ENCODE data around the gene RFNG.

DNA sequence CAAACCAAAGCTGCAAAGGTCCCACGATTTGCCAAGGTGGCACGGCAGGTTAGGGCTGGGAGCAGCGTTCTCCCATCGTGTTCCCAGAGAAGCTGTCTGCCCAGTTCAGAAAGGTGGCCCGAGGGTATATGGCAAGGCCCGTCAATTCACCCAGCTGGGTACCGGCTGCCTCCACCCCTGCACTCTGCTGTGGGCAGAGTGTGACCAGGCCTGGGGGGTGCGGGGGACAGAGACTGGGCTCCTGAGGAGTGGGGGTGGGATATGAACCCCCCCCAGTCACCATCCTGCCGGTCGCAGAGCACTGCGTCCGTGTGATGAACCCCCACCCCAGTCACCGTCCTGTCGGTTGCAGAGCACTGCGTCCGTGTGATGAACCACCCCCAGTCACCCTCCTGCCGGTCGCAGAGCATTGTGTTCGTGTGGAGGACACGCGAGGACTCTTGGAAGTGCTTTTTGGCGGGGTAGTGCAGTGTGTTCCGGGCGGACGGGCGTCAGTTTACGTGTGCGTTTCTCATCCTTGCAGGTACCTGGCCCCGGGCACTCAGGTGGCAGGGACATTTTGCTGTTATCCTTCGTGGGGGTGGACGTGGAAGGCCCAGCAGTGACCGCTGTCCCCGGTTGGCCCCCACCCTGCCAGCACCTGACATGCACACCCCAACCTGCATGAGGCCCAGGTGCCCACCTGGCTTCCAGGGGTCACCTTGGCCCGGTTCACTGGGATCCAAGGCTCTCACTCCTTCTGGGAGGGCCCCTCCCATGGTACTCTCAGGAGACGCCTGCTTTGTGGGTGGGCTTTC, 49.1 kb upstream of the RFNG start:
- TF ChIP-seq, protein P1, sequence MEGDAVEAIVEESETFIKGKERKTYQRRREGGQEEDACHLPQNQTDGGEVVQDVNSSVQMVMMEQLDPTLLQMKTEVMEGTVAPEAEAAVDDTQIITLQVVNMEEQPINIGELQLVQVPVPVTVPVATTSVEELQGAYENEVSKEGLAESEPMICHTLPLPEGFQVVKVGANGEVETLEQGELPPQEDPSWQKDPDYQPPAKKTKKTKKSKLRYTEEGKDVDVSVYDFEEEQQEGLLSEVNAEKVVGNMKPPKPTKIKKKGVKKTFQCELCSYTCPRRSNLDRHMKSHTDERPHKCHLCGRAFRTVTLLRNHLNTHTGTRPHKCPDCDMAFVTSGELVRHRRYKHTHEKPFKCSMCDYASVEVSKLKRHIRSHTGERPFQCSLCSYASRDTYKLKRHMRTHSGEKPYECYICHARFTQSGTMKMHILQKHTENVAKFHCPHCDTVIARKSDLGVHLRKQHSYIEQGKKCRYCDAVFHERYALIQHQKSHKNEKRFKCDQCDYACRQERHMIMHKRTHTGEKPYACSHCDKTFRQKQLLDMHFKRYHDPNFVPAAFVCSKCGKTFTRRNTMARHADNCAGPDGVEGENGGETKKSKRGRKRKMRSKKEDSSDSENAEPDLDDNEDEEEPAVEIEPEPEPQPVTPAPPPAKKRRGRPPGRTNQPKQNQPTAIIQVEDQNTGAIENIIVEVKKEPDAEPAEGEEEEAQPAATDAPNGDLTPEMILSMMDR (IDR thresholded peaks at IDR 0.05; ENCODE audit: low read depth, low read length), result no peak
- TF ChIP-seq POLR2A (IDR thresholded peaks at IDR 0.05; ENCODE audit: extremely low read depth, insufficient read length), result no peak
- TF ChIP-seq, protein P2, sequence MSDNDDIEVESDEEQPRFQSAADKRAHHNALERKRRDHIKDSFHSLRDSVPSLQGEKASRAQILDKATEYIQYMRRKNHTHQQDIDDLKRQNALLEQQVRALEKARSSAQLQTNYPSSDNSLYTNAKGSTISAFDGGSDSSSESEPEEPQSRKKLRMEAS (IDR thresholded peaks at IDR 0.05; ENCODE audit: low read depth, low read length), result no peak

Data from NB4 (cell line).